Epithelial cell of esophagus (primary cell): ENCODE measurements around the gene SERPINB10.
A peak's percentile ranks its signal among the peaks of the same experiment; 100 is the strongest.

Source experiments
- DNase-seq: peaks from one replicate; pipeline ENCODE4 v3.0.0; 2010; ENCODE audit warnings: low read depth
- H3K4me3 ChIP-seq: 2 replicates; pipeline ENCODE4 v1.5.1; 2011; ENCODE audit warnings: mild to moderate bottlenecking, low read length, control low read depth
- CTCF ChIP-seq: IDR thresholded peaks from 2 replicates; pipeline ENCODE4 v1.5.1; 2011; ENCODE audit warnings: low read depth, mild to moderate bottlenecking, low read length, control low read depth, inconsistent platforms; ENCODE audit not compliant: insufficient read depth; ENCODE audit errors: missing control alignments

SERPINB10 gene

GRCh38 chr18:63890237-63890949, 17.4 kb upstream of the SERPINB10 start:
- DNase-seq, result peak; percentile 53
- no peak overlapping the region for H3K4me3 ChIP-seq
- no peak for TF ChIP-seq CTCF

GRCh38 chr18:63890950-63891304, 16.8 kb upstream of the SERPINB10 start:
- no peak for DNase-seq
- no peak overlapping the region for H3K4me3 ChIP-seq

GRCh38 chr18:63892566-63892965, 15.2 kb upstream of the SERPINB10 start:
- DNase-seq, result peak; percentile 67
- no peak for TF ChIP-seq CTCF
- H3K4me3 ChIP-seq, result no peak overlapping the region

More at GRCh38 chr18:63890950-63891304, 16.8 kb upstream of the SERPINB10 start:
- peak; percentile 26 for TF ChIP-seq CTCF

- H3K4me3 ChIP-seq, result no peak overlapping the region
- peak; percentile 52 for DNase-seq
- TF ChIP-seq CTCF, result no peak
Observed at GRCh38 chr18:63894106-63894772, 13.5 kb upstream of the SERPINB10 start.

- no peak for DNase-seq
- no peak for TF ChIP-seq CTCF
- no peak overlapping the region for H3K4me3 ChIP-seq
Observed at GRCh38 chr18:63895190-63895589, 12.6 kb upstream of the SERPINB10 start.

- TF ChIP-seq CTCF, result no peak
- H3K4me3 ChIP-seq, result no peak overlapping the region
Observed at GRCh38 chr18:63897072-63897471, 10.7 kb upstream of the SERPINB10 start.

GRCh38 chr18:63899206-63899605, 8.6 kb upstream of the SERPINB10 start:
- TF ChIP-seq CTCF, result no peak
- DNase-seq, result no peak
- no peak overlapping the region for H3K4me3 ChIP-seq

More at GRCh38 chr18:63897072-63897471, 10.7 kb upstream of the SERPINB10 start:
- peak; percentile 53 for DNase-seq
